Esophagus squamous epithelium (tissue), 4 donors: ENCODE measurements around the gene NDFIP1.
"Not testable (repeated sequence)": the region's sequence is repeated elsewhere in the genome, so short reads cannot be mapped to it uniquely, and the experiment has no call there.

Experiments
- POLR2A ChIP-seq, 4 donors: fragments of 450-650 bp; IDR thresholded peaks; one replicate each; pipeline ENCODE4 v1.6.1; 2017; ENCODE audit warnings: antibody characterized with exemption in 4 of 4, mild to moderate bottlenecking in 4 of 4, moderate library complexity in 3 of 4
- TF ChIP-seq, protein P1 (sequence below), 6 experiments: fragments of 450-650 bp in 4 of 6; fragments of 200-600 bp in 2 of 6; sonication (generic) in 2 of 6; IDR thresholded peaks; one replicate each; pipeline ENCODE4 v1.5.1; 2016 to 2019; ENCODE audit warnings: antibody characterized with exemption in 6 of 6, mild to moderate bottlenecking in 4 of 6, moderate library complexity in 4 of 6

DNA sequence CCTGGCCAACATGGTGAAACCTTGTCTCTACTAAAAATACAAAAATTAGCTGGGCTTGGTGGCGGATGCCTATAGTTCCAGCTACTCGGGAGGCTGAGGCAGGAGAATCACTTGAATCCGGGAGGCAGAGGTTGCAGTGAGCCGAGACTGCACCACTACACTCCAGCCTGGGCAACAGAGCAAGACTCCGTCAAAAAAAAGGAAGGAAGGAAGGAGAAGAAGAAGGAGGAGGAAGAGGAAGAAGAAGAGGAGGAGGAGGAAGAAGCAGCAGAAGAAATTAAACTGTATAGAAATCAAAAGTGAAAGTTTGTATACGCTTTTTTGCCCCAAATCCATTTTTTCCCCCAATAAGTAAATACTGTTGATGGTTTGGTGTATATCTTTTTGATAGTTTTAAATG is 80.1 kb downstream of the NDFIP1 start:
- TF ChIP-seq, protein P1, sequence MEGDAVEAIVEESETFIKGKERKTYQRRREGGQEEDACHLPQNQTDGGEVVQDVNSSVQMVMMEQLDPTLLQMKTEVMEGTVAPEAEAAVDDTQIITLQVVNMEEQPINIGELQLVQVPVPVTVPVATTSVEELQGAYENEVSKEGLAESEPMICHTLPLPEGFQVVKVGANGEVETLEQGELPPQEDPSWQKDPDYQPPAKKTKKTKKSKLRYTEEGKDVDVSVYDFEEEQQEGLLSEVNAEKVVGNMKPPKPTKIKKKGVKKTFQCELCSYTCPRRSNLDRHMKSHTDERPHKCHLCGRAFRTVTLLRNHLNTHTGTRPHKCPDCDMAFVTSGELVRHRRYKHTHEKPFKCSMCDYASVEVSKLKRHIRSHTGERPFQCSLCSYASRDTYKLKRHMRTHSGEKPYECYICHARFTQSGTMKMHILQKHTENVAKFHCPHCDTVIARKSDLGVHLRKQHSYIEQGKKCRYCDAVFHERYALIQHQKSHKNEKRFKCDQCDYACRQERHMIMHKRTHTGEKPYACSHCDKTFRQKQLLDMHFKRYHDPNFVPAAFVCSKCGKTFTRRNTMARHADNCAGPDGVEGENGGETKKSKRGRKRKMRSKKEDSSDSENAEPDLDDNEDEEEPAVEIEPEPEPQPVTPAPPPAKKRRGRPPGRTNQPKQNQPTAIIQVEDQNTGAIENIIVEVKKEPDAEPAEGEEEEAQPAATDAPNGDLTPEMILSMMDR (IDR thresholded peaks at IDR 0.05) = not testable (repeated sequence)
- not testable (repeated sequence) for TF ChIP-seq POLR2A (IDR thresholded peaks at IDR 0.05)
